Endothelial cell (in vitro differentiated cells): ENCODE results near the gene NRSN2. TPM values are rescaled to one million over a fixed set of nuclear protein-coding genes. Genes with fewer than 3 reads are reported as not detected.

ENCODE experiments used
- DNase-seq: peaks from one replicate; pipeline ENCODE4 v3.0.0; 2021; ENCODE audit warnings: low spot score
- H3K27ac Mint-ChIP-seq: one replicate; pipeline ENCODE4 v1.8.0; 2021; ENCODE audit warnings: mixed read lengths, inconsistent platforms; ENCODE audit not compliant: unreplicated experiment
- H3K27me3 Mint-ChIP-seq: one replicate; pipeline ENCODE4 v1.8.0; 2021; ENCODE audit warnings: mild to moderate bottlenecking, moderate library complexity, mixed read lengths, inconsistent platforms; ENCODE audit not compliant: unreplicated experiment
- H3K36me3 Mint-ChIP-seq: one replicate; pipeline ENCODE4 v1.8.0; 2021; ENCODE audit warnings: mild to moderate bottlenecking, low read depth, mixed read lengths, inconsistent platforms; ENCODE audit not compliant: unreplicated experiment
- H3K4me1 Mint-ChIP-seq: one replicate; pipeline ENCODE4 v1.8.0; 2021; ENCODE audit warnings: mild to moderate bottlenecking, mixed read lengths, inconsistent platforms; ENCODE audit not compliant: unreplicated experiment
- H3K4me3 Mint-ChIP-seq: one replicate; pipeline ENCODE4 v1.8.0; 2021; ENCODE audit warnings: mild to moderate bottlenecking, mixed read lengths, inconsistent platforms; ENCODE audit not compliant: unreplicated experiment
- H3K9me3 Mint-ChIP-seq: one replicate; pipeline ENCODE4 v1.8.0; 2021; ENCODE audit warnings: mixed read lengths, inconsistent platforms; ENCODE audit not compliant: unreplicated experiment
- CTCF ChIP-seq: fragments of 200-600 bp; sonication (generic); IDR thresholded peaks from one replicate; pipeline ENCODE4 v1.5.0; 2021; ENCODE audit warnings: antibody characterized with exemption; ENCODE audit not compliant: unreplicated experiment
- total RNA-seq: library from RNA; stranded (reverse); fragmentation: NEBNext Ultra II Directional; extraction: Animal tissue kit (Norgen Biotek cat#: 25700); gene quantifications from one replicate; pipeline ENCODE4 v1.2.1, GENCODE V29; 2021; ENCODE audit not compliant: unreplicated experiment

The NRSN2 gene
- total RNA-seq, 1 donor from 2014 or later, result 43.2 TPM

GRCh38 chr20:327186-328026 lies 19.5 kb upstream of the NRSN2 start:
- DNase-seq, result peak; percentile 88
- Mint-ChIP-seq H3K27me3 (peaks cover 6% of the 10 kb centered on the region), H3K36me3 (peaks cover 17% of the 10 kb centered on the region), H3K9me3 (no peaks in the 10 kb centered on the region), H3K4me1 (peaks cover 38% of the 10 kb centered on the region), H3K4me3 (peak overlapping the region; percentile 93), H3K27ac (peak overlapping the region; percentile 74)
- TF ChIP-seq CTCF, result no peak

- H3K27ac Mint-ChIP-seq, result peak overlapping the region; percentile 79
- peaks cover 17% of the 10 kb centered on the region for H3K36me3 Mint-ChIP-seq
- DNase-seq, result no peak
- peak overlapping the region; percentile 93 for H3K4me3 Mint-ChIP-seq
- H3K4me1 Mint-ChIP-seq, result peaks cover 38% of the 10 kb centered on the region
- peaks cover 6% of the 10 kb centered on the region for H3K27me3 Mint-ChIP-seq
- TF ChIP-seq CTCF, result no peak
- H3K9me3 Mint-ChIP-seq, result no peaks in the 10 kb centered on the region
These were observed 18.6 kb upstream of the NRSN2 start for GRCh38 chr20:328027-328974.

- TF ChIP-seq CTCF, result no peak
- DNase-seq, result no peak
- H3K27ac Mint-ChIP-seq, result peak overlapping the region; percentile 79
- H3K4me1 Mint-ChIP-seq, result peaks cover 34% of the 10 kb centered on the region
- peaks cover 17% of the 10 kb centered on the region for H3K36me3 Mint-ChIP-seq
- H3K9me3 Mint-ChIP-seq, result no peaks in the 10 kb centered on the region
- H3K27me3 Mint-ChIP-seq, result peaks cover 6% of the 10 kb centered on the region
- H3K4me3 Mint-ChIP-seq, result peak overlapping the region; percentile 93
These were observed 17.8 kb upstream of the NRSN2 start for GRCh38 chr20:328975-329695.

- no peak overlapping the region for H3K27ac Mint-ChIP-seq
- H3K4me1 Mint-ChIP-seq, result peaks cover 31% of the 10 kb centered on the region
- peaks cover 16% of the 10 kb centered on the region for H3K36me3 Mint-ChIP-seq
- no peaks in the 10 kb centered on the region for H3K9me3 Mint-ChIP-seq
- TF ChIP-seq CTCF, result no peak
- H3K27me3 Mint-ChIP-seq, result peaks cover 5% of the 10 kb centered on the region
- H3K4me3 Mint-ChIP-seq, result peak overlapping the region; percentile 56
- DNase-seq, result no peak
These were observed 17.1 kb upstream of the NRSN2 start for GRCh38 chr20:329851-330232.
